CD4-positive, alpha-beta T cell (primary cell): ENCODE results near the gene RARS2. TPM values are rescaled to one million over a fixed set of nuclear protein-coding genes. Genes with fewer than 3 reads are reported as not detected.

Experiments
- ATAC-seq: fragments of 200-7000 bp; cut with Tn5 transposase; one replicate; pipeline ENCODE4 v1.10.0; 2022; ENCODE audit warnings: mild to moderate bottlenecking; ENCODE audit not compliant: poor library complexity
- CTCF ChIA-PET: fragments of 350-600 bp; sonication (Branson Sonifier 250); formaldehyde crosslinking; loops from one replicate; lab custom pipeline; 2021; ENCODE audit warnings: antibody characterized with exemption, inconsistent platforms; lab: Charles Lee
- POLR2A ChIA-PET: fragments of 350-600 bp; sonication (Branson Sonifier 250); formaldehyde crosslinking; loops from one replicate; lab custom pipeline; 2021; ENCODE audit warnings: antibody characterized with exemption, inconsistent platforms; lab: Charles Lee
- DNase-seq, 14 experiments: peaks; one replicate each; pipeline ENCODE4 v3.0.0-alpha.2; 2013 to 2020; ENCODE audit warnings: mixed read lengths in 2 of 14
- H3K27ac ChIP-seq, 2 donors: one replicate each; pipeline versions ENCODE4 v1.5.1 to v1.7.0; 2013; ENCODE audit warnings: low read length in 2 of 2, low read depth in 1 of 2, mild to moderate bottlenecking in 1 of 2
- H3K27me3 ChIP-seq, 2 experiments: 1 replicate in 1 of 2; 2 replicates in 1 of 2; pipeline versions ENCODE4 v1.6.1 to v1.7.0; 2013; ENCODE audit warnings: low read length in 2 of 2, control low read depth in 1 of 2, mild to moderate bottlenecking in 1 of 2, moderate library complexity in 1 of 2; ENCODE audit not compliant: insufficient read depth in 2 of 2, control insufficient read depth in 1 of 2
- H3K36me3 ChIP-seq: one replicate; pipeline ENCODE4 v1.6.1; 2013; ENCODE audit warnings: low read length, control low read depth; ENCODE audit not compliant: insufficient read depth
- H3K4me1 ChIP-seq: one replicate; pipeline ENCODE4 v1.6.1; 2013; ENCODE audit warnings: low read length, control low read depth; ENCODE audit not compliant: insufficient read depth
- H3K4me3 ChIP-seq: one replicate; pipeline ENCODE4 v1.5.1; 2013; ENCODE audit warnings: mild to moderate bottlenecking, low read length, moderate library complexity
- H3K9me3 ChIP-seq, 2 experiments: 1 replicate in 1 of 2; 2 replicates in 1 of 2; pipeline versions ENCODE4 v1.6.1 to v1.7.0; 2013; ENCODE audit warnings: low read length in 2 of 2, mild to moderate bottlenecking in 2 of 2, control low read depth in 1 of 2, moderate library complexity in 1 of 2; ENCODE audit not compliant: control insufficient read depth in 1 of 2, insufficient read depth in 1 of 2
- H3K27ac Mint-ChIP-seq: one replicate; pipeline ENCODE4 v1.8.0; 2020; ENCODE audit warnings: mixed read lengths
- H3K27me3 Mint-ChIP-seq: one replicate; pipeline ENCODE4 v1.8.0; 2021; ENCODE audit warnings: mixed read lengths
- H3K36me3 Mint-ChIP-seq: one replicate; pipeline ENCODE4 v1.8.0; 2021; ENCODE audit warnings: low read depth, mixed read lengths
- H3K4me1 Mint-ChIP-seq: one replicate; pipeline ENCODE4 v1.8.0; 2021; ENCODE audit warnings: low read depth, mixed read lengths
- H3K4me3 Mint-ChIP-seq: one replicate; pipeline ENCODE4 v1.8.0; 2020; ENCODE audit warnings: mild to moderate bottlenecking, mixed read lengths
- H3K9me3 Mint-ChIP-seq: one replicate; pipeline ENCODE4 v1.8.0; 2020; ENCODE audit warnings: mixed read lengths
- intact Hi-C, 2 experiments: fragments of 100-400 bp; cut with DNase I in 1 of 2; cut with micrococcal nuclease in 1 of 2; formaldehyde crosslinking; loops; one replicate each; pipeline versions ENCODE4 v1.15.1 to v1.9.0; 2023 to 2025; cut with DNase I, micrococcal nuclease
- total RNA-seq, 174 experiments: library from RNA in 2 of 174; stranded (reverse) in 2 of 174; gene quantifications; one replicate each; pipeline ENCODE4 v1.2.3 and lab custom pipeline; 2021 to 2026
- TF ChIP-seq, protein P1 (sequence below): fragments of 200-600 bp; IDR thresholded peaks from one replicate; pipeline ENCODE4 v1.8.0; 2022; ENCODE audit warnings: antibody characterized with exemption, mild to moderate bottlenecking

RARS2 gene
- total RNA-seq, 2 experiments from 2014 or later, result 21.9 to 22.4 TPM

DNA sequence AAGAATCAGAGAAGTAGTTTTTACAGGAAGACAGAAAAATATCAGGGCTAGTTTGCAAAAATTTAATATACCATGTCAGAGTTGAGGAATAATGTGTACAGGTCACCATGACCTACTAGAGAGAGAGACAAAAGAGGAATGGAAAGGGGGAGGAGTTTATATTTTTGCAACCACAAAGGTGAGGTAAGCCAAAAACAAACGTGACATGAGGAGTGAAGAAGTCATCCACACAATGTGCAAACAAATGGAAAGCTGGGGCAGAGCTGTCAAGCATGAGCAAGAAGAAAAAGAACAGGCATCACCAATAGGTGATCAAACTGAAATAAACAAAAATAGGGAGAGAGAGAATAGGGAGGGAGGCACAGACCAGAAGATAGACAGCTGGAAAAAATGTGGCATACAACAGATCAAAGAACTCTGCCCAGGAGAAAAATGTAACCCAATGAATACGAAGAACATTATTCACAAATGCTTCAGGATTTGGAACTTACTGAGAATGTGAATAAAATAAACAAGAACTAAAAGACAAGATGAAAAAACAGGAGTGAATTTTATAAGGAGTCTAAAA lies 15.5 kb downstream of the RARS2 start:
- H3K4me1 Mint-ChIP-seq, result peaks cover 57% of the 10 kb centered on the region
- H3K36me3 Mint-ChIP-seq, result peaks cover 45% of the 10 kb centered on the region
- no peak overlapping the region for H3K27ac ChIP-seq
- no peaks in the 10 kb centered on the region for H3K27me3 ChIP-seq
- intact Hi-C loops, result no loop called here
- no peaks in the 10 kb centered on the region for H3K27me3 Mint-ChIP-seq
- CTCF ChIA-PET, result no interaction called here
- TF ChIP-seq, protein P1, sequence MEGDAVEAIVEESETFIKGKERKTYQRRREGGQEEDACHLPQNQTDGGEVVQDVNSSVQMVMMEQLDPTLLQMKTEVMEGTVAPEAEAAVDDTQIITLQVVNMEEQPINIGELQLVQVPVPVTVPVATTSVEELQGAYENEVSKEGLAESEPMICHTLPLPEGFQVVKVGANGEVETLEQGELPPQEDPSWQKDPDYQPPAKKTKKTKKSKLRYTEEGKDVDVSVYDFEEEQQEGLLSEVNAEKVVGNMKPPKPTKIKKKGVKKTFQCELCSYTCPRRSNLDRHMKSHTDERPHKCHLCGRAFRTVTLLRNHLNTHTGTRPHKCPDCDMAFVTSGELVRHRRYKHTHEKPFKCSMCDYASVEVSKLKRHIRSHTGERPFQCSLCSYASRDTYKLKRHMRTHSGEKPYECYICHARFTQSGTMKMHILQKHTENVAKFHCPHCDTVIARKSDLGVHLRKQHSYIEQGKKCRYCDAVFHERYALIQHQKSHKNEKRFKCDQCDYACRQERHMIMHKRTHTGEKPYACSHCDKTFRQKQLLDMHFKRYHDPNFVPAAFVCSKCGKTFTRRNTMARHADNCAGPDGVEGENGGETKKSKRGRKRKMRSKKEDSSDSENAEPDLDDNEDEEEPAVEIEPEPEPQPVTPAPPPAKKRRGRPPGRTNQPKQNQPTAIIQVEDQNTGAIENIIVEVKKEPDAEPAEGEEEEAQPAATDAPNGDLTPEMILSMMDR, result no peak
- peak overlapping the region; percentile 1 for H3K4me3 Mint-ChIP-seq
- ATAC-seq (peak; percentile 69), DNase-seq (peak in 3 of 14 experiments; percentile 10 to 30 (median 15))
- POLR2A ChIA-PET, result interaction anchor here (0.8 to 1.2 kb wide), 2 partner anchors 9 to 85 kb away, joined by 3 read pairs; no protein-coding TSS in a partner anchor
- no peaks in the 10 kb centered on the region for H3K9me3 Mint-ChIP-seq
- H3K4me1 ChIP-seq, result peaks cover 17% of the 10 kb centered on the region
- no peak overlapping the region for H3K4me3 ChIP-seq
- no peaks in the 10 kb centered on the region for H3K9me3 ChIP-seq
- peak overlapping the region; percentile 12 for H3K27ac Mint-ChIP-seq
- peaks cover 6% of the 10 kb centered on the region for H3K36me3 ChIP-seq

DNA sequence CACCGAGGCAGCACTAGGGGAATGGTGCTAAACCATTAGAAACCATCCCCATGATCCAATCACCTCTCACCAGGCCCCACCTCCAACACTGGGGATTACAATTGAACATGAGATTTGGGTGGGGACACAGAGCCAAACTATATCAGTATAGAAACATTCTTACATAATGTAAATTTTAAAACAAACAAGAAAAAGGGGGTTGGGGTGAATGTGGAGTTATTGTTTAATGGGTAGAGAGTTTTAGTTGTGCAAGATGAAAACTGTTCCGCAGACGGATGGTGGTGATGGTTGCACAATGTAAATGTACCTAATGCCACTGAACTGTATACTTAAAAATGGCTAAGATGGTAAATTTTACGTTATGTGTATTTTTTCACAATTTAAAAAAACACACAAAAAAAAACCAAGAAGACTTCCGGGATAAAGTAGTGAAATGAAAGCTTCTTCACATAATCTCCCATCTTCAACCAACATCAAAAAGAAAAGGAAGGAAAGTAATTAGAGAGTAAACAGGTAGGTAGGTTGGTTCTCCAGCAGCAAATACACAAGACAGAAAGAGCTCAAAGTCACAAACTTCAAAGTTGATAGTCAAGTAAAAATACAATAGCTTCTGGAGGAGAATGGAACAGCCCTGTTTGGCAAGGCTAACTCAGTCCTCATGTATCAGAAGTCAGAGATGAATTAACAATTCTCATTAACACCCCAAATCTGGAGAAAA lies 16.3 kb downstream of the RARS2 start:
- peaks cover 17% of the 10 kb centered on the region for H3K4me1 ChIP-seq
- peak overlapping the region; percentile 12 for H3K27ac Mint-ChIP-seq
- no peaks in the 10 kb centered on the region for H3K27me3 ChIP-seq
- no peaks in the 10 kb centered on the region for H3K9me3 ChIP-seq
- ATAC-seq (peak; percentile 13), DNase-seq (no peak)
- H3K36me3 Mint-ChIP-seq, result peaks cover 47% of the 10 kb centered on the region
- POLR2A ChIA-PET, result interaction anchor here (0.8 to 1.2 kb wide), 2 partner anchors 10 to 84 kb away, joined by 3 read pairs; no protein-coding TSS in a partner anchor
- intact Hi-C loops, result no loop called here
- peaks cover 9% of the 10 kb centered on the region for H3K36me3 ChIP-seq
- no peaks in the 10 kb centered on the region for H3K27me3 Mint-ChIP-seq
- CTCF ChIA-PET, result no interaction called here
- H3K27ac ChIP-seq, result no peak overlapping the region
- no peak overlapping the region for H3K4me3 ChIP-seq
- TF ChIP-seq, protein P1, result no peak
- H3K4me1 Mint-ChIP-seq, result peaks cover 53% of the 10 kb centered on the region
- no peaks in the 10 kb centered on the region for H3K9me3 Mint-ChIP-seq
- H3K4me3 Mint-ChIP-seq, result peak overlapping the region; percentile 17

DNA sequence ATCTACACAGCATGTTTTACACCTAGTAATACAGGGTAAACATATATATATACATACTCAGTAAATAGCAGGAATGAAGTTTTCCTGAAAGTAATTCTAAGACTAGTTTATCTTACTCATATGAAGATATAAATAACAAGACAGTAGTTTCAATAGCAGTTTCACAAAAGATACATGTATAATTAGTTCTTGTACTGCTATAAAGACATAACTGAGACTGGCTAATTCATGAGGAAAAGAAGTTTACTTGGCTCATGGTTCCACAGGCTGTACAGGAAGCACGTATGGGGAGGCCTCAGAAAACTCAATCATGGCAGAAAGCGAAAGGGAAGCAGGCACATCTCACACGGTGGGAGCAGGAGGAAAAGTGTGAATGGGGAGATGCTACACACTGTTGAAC lies 16.9 kb downstream of the RARS2 start:
- no peak overlapping the region for H3K27ac ChIP-seq
- Mint-ChIP-seq H3K4me1 (peaks cover 53% of the 10 kb centered on the region), H3K36me3 (peaks cover 52% of the 10 kb centered on the region), H3K27me3 (no peaks in the 10 kb centered on the region), H3K27ac (peak overlapping the region; percentile 12), H3K4me3 (peak overlapping the region; percentile 32), H3K9me3 (no peaks in the 10 kb centered on the region)
- peaks cover 13% of the 10 kb centered on the region for H3K36me3 ChIP-seq
- H3K4me1 ChIP-seq, result peaks cover 17% of the 10 kb centered on the region
- DNase-seq (no peak), ATAC-seq (no peak)
- intact Hi-C loops, result no loop called here
- CTCF ChIA-PET, result no interaction called here
- H3K9me3 ChIP-seq, result no peaks in the 10 kb centered on the region
- POLR2A ChIA-PET, result interaction anchor here (0.8 kb wide), 1 partner anchor 16 kb away, joined by 5 read pairs; the partner anchor contains the start of genes ORC3 and RARS2
- no peak overlapping the region for H3K4me3 ChIP-seq
- TF ChIP-seq, protein P1, result no peak
- no peaks in the 10 kb centered on the region for H3K27me3 ChIP-seq
